Right renal cortex interstitium (tissue), 3 donors: ENCODE data around the gene ABL2. TPM values are rescaled to one million over a fixed set of nuclear protein-coding genes. Genes with fewer than 3 reads are reported as not detected.

Source experiments
- DNase-seq, 3 donors: peaks; one replicate each; pipeline ENCODE4 v3.0.0-alpha.2; 2013; ENCODE audit warnings: low read depth in 3 of 3, low spot score in 2 of 3
- polyA plus RNA-seq, 3 donors: library from polyadenylated mRNA; unstranded; fragments of 120-200 nt; gene quantifications; one replicate each; pipeline ENCODE4 v1.2.1, GENCODE V29; 2013; ENCODE audit not compliant: insufficient read length in 3 of 3

The ABL2 gene
- polyA plus RNA-seq, 3 donors, result 10.5 to 11.0 (median 10.8) TPM

GRCh38 chr1:179103999-179104398 lies 125.5 kb downstream of the ABL2 start:
- no peak for DNase-seq

DNA sequence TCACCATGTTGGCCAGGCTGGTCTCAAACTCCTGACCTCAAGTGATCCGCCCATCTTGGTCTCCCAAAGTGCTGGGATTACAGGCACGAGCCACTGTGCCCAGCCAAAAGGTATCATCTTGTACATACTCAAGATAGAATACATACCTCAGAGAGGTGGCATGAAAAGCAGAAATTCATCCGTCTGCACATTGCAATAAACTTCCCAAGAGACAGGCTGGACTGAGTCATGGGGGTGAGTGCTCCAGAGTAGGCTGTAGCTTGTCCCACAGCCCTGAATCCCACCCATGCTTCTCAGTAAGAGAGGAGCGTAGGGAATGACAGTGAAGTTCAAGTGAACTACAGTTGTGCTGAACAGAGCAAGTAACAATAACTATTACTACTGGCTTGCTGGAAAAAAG lies 127.9 kb downstream of the ABL2 start:
- DNase-seq, result no peak

- DNase-seq, result no peak
These were observed 129.6 kb downstream of the ABL2 start for GRCh38 chr1:179099891-179100290.

DNA sequence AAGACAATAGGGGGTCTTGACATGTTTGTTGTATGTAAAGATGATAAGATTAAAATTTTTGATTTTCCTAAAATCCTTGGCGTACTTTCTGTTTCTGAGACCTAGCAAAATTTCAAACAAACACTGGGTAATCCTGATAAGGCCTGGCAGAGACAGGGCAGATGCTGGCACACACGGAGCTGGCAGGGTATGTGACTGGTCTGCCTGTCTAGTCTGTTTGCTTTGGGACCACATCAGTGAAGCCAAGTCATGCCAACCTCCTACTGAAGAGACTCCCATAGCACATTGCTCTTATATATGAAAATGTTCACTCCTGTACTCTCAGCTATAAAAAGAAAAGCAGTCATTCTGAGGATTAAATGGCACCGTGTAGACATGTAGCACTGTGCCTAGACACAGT lies 133.6 kb downstream of the ABL2 start:
- DNase-seq, result no peak

DNA sequence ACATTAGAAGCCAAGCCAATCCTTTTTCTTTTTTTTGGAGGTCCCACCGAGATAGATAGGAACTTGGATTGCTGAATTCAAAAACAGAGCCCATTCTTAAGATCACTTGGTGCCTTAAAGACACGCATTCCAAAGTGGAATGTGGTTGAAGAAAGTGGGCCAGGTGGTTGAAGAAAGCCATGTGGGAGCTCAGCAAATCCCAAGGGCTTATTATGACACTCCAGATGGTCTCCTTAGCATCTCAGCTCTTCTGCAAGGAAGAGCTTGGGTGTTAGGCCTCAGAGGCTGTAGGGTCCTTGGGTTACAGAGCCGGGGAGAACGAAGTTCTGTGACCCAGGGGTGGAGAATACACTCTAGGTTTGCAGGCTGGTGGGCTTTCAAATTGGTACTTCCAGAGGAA lies 134.1 kb downstream of the ABL2 start:
- no peak for DNase-seq

- DNase-seq, result no peak
These were observed 134.7 kb downstream of the ABL2 start for GRCh38 chr1:179094818-179095217.

DNA sequence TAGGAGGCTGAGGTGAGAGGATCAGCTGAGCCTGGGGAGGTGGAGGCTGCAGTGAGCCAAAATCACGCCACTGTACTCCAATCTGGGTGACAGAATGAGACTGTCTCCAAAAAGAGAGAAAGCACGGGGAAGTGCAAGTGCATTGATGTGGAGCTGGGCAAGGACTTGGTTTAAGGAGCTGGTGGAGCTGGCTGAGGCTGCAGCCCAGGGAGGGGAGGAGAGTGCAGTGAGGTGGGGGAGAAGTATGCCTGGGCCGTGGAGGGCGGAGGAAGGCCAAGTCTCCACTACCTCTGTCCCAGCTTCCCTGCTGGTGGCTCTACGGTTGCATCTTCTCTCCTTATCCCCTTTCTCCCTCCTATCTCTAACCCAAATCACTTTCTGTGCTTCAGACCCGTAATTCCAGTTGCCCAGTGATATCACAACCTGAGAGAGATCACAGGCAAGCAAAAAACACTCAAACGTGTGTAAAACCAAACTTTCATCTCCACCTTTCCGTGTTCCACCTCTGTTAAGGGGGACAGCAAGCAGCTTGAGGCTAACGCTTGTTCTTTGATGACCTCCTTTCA lies 136.5 kb downstream of the ABL2 start:
- DNase-seq, result no peak

GRCh38 chr1:179091691-179092165 lies 137.7 kb downstream of the ABL2 start:
- no peak for DNase-seq

DNA sequence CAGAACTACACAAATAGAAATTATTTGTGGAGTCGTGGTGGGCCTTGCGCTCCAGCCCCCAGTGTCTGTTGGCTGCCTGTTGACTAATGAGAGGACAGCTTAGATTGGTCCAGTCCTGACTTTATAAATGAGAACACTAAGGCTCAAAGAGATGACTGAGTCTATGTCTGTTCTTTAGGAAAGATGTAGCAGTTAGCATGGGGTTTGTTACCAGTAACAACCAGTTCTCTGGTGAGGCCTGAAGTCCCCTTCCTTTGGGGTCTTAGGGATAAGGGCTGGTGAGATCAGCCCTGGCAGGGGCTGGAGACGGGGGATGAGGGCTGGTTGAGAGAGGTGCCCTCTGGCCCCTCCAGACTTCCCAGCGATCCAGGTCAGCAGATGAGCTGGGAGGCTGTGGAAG lies 138.6 kb downstream of the ABL2 start:
- DNase-seq, result no peak

DNA sequence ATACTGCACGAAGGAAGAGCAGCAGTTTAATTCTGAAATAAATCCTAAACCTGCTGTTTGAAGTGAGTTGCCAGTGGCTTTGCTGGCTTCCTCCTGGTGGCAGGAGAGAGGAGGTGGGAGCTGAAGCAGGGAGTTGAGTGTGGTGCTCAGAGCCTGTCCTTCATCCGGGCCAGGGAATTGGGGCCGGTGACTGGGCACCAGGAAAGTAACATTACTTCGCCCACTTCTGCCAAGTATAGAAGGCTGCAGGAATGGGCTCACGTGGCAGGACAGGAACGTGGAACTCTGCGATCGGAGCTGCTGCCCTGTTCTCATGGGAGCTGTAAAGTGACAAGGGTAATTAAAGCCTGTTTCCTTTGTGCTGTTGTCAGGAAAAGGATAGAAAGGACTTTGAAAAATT lies 139.0 kb downstream of the ABL2 start:
- DNase-seq, result no peak

- no peak for DNase-seq
These were observed 139.5 kb downstream of the ABL2 start for GRCh38 chr1:179089827-179090482.

- DNase-seq, result no peak
These were observed 141.8 kb downstream of the ABL2 start for GRCh38 chr1:179087665-179088064.

DNA sequence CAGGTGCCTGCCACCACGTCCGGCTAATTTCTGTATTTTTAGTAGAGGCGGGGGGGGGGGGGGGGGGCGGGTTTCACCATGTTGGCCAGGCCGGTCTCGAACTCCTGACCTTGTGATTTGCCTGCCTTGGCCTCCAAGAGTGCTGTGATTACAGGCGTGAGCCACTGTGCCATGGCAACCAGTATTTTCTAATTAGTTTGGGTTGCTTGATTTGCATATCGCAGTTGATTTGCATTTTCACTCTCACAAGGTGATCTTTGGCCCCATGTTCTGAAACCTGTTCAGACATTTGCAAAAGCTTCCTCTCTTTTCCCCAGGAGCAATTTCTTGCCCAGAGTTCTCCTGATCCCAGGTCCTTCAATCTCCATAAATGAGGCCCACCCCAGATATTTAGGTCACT lies 145.9 kb downstream of the ABL2 start:
- DNase-seq, result no peak

GRCh38 chr1:179082999-179083335 lies 146.5 kb downstream of the ABL2 start:
- DNase-seq, result no peak

DNA sequence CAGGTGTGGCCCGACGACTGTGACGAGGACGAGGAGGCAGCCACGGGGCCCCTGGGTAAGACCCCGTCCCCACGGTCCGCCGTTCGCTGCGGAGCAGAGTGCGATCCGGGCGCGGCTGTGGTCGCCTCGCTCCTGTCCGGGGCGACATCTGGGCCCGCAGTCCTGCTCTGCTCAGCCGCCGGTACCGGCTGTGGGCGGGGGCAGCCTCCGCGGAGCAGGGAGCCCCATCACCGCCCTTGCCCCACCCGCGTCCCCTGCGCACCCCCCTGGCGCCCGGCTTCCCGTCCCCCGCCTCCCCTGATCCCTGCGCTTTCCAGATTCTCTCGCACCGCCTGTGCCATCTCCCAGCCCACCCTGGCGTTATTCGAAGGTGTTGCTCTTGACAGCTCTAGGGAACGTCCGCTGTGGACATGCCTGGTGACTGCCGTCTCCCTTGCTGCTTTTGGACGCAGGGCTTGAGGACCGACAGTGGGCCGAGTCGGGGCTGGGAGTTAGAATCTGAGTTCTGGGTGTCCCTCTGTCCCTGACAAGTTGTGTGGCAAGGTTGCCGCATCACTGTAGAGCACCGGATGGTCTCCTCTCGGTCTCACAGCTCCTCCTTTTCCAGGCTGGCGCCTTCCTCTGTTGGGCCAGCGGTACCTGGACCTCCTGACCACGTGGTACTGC lies 147.0 kb downstream of the ABL2 start:
- no peak for DNase-seq

- DNase-seq, result peak; percentile 67 to 85 (median 74)
These were observed 147.7 kb downstream of the ABL2 start, which contains the start of gene TOR3A for GRCh38 chr1:179081687-179082332. TOR3A (plus strand) TSS chr1:179082070; CDS start chr1:179082129, 59 bp downstream.

- no peak for DNase-seq
These were observed 148.4 kb downstream of the ABL2 start for GRCh38 chr1:179080866-179081686.

GRCh38 chr1:179079113-179079761 lies 150.2 kb downstream of the ABL2 start:
- DNase-seq, result peak in 1 of 3 donors; percentile 53

DNA sequence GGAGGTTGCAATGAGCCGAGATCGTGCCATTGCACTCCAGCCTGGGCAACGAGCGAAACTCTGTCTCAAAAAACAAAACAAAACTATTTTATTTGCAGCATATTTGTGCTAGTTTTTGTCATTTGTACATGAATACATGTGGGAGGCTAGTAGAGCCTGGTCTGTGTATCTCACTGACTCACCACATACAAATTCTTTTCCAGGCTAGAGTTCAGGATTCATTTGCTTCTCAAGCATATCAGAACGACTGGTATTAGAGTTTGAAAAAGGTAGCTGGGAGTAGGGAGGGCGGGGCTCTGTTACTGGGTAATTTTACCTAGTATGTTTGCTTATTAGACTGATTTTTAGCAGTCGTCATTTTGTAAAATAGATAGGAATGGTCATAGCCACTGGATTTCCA lies 152.1 kb downstream of the ABL2 start:
- no peak for DNase-seq

GRCh38 chr1:179066471-179066870 lies 163.0 kb downstream of the ABL2 start:
- DNase-seq, result no peak
